Pons (tissue), 1 donor: ENCODE data around the gene TTC17.
"Not testable (repeated sequence)": the region's sequence is repeated elsewhere in the genome, so short reads cannot be mapped to it uniquely, and the experiment has no call there.

Experiments
- DNase-seq: peaks from one replicate; pipeline ENCODE4 v3.0.0-alpha.2; 2016; ENCODE audit warnings: low spot score

TTC17 gene

GRCh38 chr11:43381802-43382201 is 23.1 kb downstream of the TTC17 start:
- no peak for DNase-seq

GRCh38 chr11:43382614-43383013 is 23.9 kb downstream of the TTC17 start:
- DNase-seq = no peak

- no peak for DNase-seq
These were observed 25.7 kb downstream of the TTC17 start for GRCh38 chr11:43384393-43384792.

GRCh38 chr11:43392713-43393112 is 34.0 kb downstream of the TTC17 start:
- no peak for DNase-seq

- DNase-seq = no peak
These were observed 35.1 kb downstream of the TTC17 start for GRCh38 chr11:43393765-43394355.

GRCh38 chr11:43396617-43397016 is 37.9 kb downstream of the TTC17 start:
- DNase-seq = no peak

GRCh38 chr11:43397251-43397650 is 38.5 kb downstream of the TTC17 start:
- no peak for DNase-seq

GRCh38 chr11:43399983-43400630 is 41.4 kb downstream of the TTC17 start:
- DNase-seq = no peak

GRCh38 chr11:43401252-43401651 is 42.5 kb downstream of the TTC17 start:
- no peak for DNase-seq

- not testable (repeated sequence) for DNase-seq
These were observed 43.1 kb downstream of the TTC17 start for GRCh38 chr11:43401811-43402210.

GRCh38 chr11:43403357-43404231 is 44.9 kb downstream of the TTC17 start:
- DNase-seq = no peak

GRCh38 chr11:43404406-43404805 is 45.7 kb downstream of the TTC17 start:
- DNase-seq = no peak

- no peak for DNase-seq
These were observed 46.2 kb downstream of the TTC17 start for GRCh38 chr11:43404836-43405479.

GRCh38 chr11:43408277-43408676 is 49.6 kb downstream of the TTC17 start:
- DNase-seq = no peak

GRCh38 chr11:43410394-43410793 is 51.7 kb downstream of the TTC17 start:
- no peak for DNase-seq

GRCh38 chr11:43418197-43418596 is 59.5 kb downstream of the TTC17 start:
- DNase-seq = no peak

- peak; percentile 53 for DNase-seq
These were observed 60.7 kb downstream of the TTC17 start for GRCh38 chr11:43419460-43419859.

GRCh38 chr11:43427971-43428370 is 69.3 kb downstream of the TTC17 start:
- no peak for DNase-seq

- DNase-seq = not testable (repeated sequence)
These were observed 72.2 kb downstream of the TTC17 start for GRCh38 chr11:43430916-43431315.

- no peak for DNase-seq
These were observed 76.2 kb downstream of the TTC17 start for GRCh38 chr11:43434893-43435292.

GRCh38 chr11:43440486-43440885 is 81.8 kb downstream of the TTC17 start:
- no peak for DNase-seq

GRCh38 chr11:43443811-43444210 is 85.1 kb downstream of the TTC17 start:
- DNase-seq = no peak

- no peak for DNase-seq
These were observed 88.4 kb downstream of the TTC17 start for GRCh38 chr11:43447151-43447550.
